AG09309 (cell line): ENCODE results near the gene CD1D.

Experiments used
- DNase-seq: peaks from one replicate; pipeline ENCODE4 v3.0.0-alpha.2; 2010; ENCODE audit warnings: low read depth
- H3K4me3 ChIP-seq: 2 replicates; pipeline ENCODE4 v1.5.1; 2011; ENCODE audit warnings: mild to moderate bottlenecking, low read depth, low read length, moderate library complexity; ENCODE audit not compliant: control insufficient read depth
- CTCF ChIP-seq: IDR thresholded peaks from 2 replicates; pipeline ENCODE4 v1.5.1; 2011; ENCODE audit warnings: mild to moderate bottlenecking, low read depth, low read length, inconsistent platforms; ENCODE audit not compliant: insufficient read depth, control insufficient read depth; ENCODE audit errors: missing control alignments

The CD1D gene

GRCh38 chr1:158185770-158186169, 5.1 kb downstream of the CD1D start:
- TF ChIP-seq CTCF = no peak
- H3K4me3 ChIP-seq = no peak overlapping the region
- no peak for DNase-seq

DNA sequence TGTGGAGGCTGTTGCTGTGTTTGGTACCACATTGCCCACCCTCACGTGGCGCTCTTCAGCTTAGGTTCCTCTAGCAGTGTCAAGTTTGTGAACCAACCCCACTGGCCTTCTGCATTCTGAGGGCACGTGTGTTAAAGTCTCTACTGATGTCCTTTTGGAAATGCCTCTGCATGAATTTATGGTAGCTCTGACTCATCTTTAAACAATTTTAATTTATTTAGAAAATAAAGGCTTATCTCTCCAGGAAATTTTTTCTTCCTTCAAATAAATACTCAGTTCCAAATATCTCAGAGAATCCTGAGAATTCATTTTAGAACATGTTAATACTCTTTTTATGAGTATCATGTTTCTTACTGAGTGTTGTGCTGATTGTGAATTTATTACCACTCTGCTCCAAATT, 5.5 kb downstream of the CD1D start:
- TF ChIP-seq CTCF = no peak
- H3K4me3 ChIP-seq = no peak overlapping the region
- DNase-seq = no peak

GRCh38 chr1:158188611-158189010, 7.9 kb downstream of the CD1D start:
- no peak for DNase-seq
- no peak overlapping the region for H3K4me3 ChIP-seq
- TF ChIP-seq CTCF = no peak

DNA sequence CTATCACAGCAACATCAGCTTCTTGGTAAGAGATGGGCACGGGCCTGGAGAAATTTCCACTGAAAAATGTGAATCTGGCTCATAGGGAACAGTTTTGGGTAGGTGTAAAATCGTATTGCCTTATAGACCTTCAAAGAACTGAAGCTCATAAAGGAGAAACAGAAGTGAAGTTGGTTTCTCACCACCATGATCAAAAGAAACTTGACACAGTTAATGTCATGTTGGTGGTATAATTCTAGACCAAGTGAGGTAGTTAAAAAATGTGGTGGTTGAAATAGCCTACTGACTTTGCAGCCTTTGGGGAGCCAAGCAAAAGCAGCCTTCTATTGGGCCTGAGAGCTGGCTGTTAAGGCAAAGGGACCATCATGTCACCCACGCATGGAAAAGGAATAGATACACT, 8.9 kb downstream of the CD1D start:
- no peak for TF ChIP-seq CTCF
- DNase-seq = no peak

GRCh38 chr1:158191299-158191698, 10.6 kb downstream of the CD1D start:
- no peak for DNase-seq
- TF ChIP-seq CTCF = no peak
- no peak overlapping the region for H3K4me3 ChIP-seq

More for the DNA sequence above, 8.9 kb downstream of the CD1D start:
- H3K4me3 ChIP-seq = no peak overlapping the region

DNA sequence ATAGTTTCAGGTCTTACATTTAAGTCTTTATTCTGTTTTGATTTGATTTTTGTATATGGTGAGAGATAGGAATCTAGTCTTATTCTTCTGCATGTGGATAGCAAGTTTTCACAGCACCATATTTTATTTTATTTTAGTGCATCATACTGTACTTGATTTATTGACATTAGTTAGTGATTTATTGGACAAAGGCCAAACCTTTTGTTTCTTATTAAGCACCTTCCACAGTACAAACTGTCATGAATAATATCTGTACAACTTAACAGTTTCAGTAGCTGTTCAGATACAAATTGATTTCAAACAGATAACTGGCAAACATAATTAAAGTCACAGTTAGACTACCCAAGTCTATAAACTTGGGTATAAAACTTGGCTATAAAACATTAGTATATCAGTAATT, 15.8 kb downstream of the CD1D start:
- no peak for DNase-seq
- no peak overlapping the region for H3K4me3 ChIP-seq
- no peak for TF ChIP-seq CTCF

DNA sequence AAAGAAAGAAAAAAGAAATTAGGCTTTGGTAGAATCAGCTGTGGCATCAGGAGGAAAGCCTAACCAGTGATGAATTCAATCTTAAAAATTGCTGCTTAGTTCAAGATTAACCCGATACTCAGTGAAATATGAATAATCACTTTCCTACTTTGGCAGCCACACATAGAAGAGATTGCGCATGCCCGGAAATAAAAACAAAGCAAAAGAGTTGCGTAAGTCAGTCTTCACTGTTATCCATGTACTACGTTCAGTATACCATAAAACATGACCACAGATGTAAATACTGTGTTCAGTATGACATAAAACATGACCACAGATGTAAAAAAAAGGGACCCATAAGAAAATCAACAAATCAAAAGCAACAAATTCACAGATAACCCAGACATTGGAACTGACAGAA, 19.2 kb downstream of the CD1D start:
- H3K4me3 ChIP-seq = no peak overlapping the region
- no peak for TF ChIP-seq CTCF
- no peak for DNase-seq
